ENCODE results near the gene HEBP1.

HEBP1 gene

DNA sequence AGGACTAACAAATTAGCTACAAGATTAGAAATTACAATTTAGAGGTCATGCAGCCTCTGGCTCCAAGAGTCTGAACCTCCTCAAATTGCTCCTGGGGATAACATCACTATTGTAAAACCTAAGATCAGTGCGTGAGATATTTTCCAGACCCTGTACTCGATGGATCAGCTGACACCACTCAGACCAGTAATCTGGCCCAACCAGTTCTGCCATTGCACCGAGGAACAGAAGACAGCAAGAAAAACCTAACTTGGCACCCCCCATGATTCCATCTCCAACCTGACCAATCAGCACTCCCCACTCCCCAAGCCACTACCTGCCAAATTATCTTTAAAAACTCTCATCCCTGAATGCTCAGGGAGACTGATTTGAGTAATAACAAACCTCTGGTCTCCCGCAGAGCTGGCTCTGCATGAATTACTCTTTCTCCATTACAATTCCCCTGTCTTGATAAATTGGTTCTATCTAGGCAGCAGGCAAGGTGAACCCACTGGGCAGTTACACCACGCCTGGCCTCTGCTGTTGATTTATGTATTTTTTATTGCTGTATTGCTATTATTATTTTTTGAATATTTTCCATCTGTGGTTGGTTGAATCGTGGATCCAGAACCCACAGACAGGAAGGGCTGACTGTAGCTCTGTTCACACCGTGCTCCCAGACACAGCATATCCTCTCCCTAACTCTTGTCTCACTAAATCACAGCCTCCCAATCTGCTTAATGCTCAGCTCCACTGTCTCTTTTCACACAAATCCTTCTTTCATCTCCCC lies 9.2 kb downstream of the HEBP1 start:
- no peak for DNase-seq

DNA sequence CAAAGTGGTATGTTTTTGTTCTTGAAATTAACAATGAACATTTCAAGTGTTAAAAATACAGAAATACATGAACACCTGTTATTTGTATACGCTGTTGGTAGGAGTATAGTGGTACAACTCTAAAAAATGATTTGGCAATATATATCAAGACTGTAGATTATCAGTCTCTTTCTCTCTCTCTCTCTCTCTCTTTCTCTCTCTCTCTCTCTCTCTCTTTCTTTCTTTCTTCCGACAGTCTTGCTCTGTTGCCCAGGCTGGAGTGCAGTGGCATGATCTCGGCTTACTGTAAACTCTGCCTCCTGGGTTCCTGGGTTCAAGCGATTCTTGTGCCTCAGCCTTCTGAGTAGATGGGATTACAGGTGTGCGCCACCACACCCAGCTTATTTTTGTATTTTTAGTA lies 12.6 kb downstream of the HEBP1 start:
- no peak for DNase-seq

DNA sequence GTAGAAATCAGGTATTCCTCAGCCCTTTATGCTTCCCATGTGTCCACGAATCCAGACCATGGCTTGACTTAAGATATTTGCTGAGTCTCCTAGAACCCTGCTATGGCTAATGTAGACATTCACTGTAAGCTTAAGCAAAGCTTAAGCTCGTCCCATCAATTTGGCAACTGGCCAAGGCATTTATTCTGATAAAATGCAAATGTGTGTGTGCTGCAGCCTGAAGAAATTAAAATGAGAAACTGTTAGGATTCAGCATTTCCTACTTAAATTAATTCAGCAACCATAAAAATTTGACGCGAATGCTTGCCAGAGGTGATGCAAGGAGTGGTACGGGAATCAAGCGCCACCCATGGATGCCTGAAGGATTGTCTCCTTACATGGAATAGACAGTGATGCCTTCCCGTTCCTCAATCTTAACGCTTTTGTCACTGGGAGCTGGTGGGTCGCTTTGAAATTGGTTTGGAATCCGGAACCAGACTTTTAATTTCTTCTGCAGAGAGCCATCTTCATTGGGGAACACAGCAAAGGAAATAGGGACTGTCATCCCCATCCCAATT lies 13.2 kb downstream of the HEBP1 start:
- no peak for DNase-seq

DNA sequence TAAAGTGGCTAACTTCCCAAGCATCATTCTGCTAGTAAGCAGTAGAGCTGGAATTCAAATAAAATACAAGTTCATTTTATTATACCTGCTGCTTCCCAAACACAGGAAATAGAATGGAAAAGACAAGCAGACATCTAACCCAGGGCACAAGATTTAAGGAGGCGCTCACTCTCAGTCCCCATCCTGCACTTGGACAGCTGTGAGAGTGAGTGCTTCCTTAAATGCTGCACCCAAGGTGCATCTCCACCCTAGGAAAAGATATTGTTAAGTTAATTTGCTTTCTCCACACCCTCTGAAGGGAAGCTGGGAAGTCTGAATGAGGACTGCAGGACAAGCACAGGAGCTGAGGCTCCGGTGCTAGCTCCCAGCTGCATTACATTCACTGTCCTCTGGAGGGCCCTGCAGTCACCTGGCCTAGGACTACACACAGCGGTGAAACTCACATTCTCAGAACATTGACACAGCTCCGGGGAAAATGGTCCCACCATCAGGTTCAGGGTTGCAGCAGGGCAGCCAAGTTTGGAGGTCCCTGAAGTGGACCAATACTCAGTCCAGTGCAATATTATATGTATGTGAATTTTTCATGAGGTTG lies 14.2 kb downstream of the HEBP1 start:
- DNase-seq: no peak

DNA sequence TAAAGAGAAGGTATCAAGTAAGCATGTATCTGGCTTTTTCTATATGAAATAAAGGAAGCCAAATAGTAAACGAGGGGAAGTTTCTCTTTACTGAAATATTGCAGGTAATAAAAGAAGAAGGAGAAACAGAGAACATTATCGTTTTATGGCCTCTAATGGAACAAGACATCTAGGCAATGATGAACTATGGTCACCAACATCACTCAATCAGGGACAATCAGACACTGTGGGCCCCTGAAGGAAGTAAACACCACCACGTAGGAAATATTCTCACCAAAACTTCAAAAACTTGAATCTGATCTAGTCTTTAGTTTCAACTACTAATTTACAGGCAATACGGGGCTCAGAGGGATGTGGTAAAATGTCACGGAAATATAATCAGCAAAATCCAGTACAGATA lies 15.9 kb downstream of the HEBP1 start:
- no peak for DNase-seq

DNA sequence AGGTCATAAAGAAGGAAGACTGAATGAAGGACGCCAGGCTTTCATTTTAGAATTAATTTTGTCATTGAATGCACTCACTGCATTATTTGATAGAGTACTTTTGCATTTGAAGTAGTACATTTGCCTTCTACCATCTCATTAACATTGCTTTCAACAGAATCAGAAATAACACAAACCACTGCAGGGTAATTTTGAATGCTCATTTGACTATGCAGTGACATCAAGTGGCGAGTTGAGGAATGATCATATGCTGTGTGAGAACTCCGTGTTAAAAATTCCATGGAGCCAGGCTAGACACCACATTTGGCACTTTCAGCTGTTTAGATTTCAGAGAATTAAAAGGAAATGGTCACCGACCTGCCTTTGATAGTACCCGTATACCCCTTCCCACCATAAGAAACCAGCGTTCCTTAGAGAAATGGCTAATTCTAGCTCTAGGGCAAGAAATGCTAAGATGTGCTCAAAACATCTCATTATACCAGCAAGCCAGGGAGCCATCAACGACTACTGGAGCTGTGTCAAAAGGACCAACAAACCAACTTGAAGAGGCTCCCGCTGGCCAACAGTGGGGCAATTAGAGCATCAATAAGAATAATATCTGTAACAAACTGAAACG lies 16.5 kb downstream of the HEBP1 start:
- no peak for DNase-seq

DNA sequence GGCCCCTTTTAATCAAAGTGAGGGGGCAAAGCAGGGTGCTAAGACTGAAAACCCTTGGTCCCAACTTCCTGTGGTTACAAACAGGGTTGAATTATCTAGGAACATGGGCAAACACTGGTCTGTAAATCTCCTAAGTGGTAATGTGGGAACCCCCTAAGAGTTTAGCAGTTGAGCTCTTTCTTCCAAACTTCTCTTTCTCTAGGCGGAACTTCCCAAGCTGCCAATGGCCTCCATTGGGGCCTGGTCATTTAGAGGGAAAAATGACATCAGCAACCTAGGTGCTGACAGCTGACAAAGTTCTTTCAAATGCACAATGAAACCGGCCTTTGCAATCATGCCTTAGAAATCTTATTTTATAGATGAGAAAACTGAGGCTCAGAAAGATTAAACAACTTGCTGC lies 17.7 kb downstream of the HEBP1 start:
- no peak for DNase-seq

DNA sequence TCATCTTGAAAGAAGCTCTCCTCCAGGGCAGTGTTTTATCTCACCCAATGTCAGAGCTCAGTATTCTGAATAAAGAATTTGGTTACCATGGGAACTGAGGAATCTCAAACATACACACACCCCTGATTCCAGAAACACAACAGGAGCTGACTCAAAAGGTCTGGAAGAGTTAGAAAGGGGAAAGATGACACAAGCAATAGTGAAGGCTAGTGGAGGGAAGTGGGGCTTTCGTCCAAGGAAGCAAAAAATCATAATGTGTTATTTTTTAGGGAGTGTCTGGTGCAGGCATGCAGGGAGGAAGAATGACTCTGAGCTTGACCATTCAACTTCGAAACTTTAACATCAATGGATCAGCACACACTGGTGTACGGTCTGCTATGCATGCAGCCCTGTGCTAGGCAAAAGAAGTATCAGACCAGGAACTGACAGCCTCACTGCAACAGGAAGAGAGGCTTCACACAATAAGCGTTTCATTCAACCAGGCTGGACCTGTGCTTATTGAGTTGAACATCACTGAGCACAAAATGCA lies 20.3 kb downstream of the HEBP1 start:
- no peak for DNase-seq

DNA sequence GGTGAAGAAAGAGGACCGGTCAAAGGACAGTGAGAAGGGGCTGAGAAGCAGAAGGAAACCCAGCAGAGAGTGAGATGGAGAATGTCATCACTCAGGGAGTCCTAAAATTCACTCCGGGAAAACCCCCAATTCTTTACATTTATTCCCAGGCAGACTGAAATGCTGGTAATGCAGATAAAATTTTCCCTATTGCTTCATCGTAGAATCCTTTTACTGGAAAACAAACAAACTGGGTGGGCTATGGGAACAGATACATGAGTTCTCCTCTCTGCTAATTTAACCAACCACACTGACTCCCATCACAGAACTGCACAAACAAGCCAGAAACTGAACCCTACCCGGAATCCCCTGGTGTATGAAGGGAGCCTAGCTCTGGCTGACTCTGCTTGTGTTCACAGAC lies 20.9 kb downstream of the HEBP1 start:
- no peak for DNase-seq

DNA sequence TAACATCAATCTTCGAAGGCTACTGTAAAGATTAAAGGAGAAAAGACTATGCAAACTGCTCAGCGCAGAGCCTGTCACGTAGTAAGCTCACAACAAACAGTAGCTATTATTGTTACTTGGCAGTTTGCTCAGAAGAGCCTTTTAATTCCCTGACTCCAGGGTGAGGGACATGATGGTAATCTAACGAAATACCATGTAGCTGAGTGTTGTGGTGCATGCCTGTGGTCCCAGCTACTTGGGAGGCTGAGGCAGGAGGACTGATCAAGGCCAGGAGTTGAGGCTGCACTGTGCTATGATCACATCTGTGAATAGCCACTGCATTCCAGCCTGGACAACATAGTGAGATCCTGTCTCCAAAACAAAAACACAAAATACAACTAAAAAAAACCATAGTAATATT lies 22.8 kb downstream of the HEBP1 start:
- no peak for DNase-seq

DNA sequence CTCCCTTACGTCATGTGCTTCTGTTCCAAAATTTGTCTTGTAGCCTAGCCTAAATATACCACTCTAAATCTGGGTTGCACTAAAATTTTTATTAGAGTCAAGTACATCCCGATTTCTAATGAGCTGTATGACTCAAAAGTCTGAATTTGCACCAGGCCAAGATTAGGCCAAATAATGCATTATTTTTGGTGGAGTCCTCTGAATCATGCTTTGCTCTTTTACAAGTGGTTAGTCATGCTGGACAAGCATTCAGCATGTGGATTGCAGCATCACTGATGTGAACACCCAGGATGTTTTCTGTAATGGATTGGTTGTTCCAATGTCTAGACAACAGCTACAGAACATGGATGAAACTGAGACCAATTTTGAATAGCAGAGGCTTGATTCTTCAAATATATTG lies 23.7 kb downstream of the HEBP1 start:
- no peak for DNase-seq

DNA sequence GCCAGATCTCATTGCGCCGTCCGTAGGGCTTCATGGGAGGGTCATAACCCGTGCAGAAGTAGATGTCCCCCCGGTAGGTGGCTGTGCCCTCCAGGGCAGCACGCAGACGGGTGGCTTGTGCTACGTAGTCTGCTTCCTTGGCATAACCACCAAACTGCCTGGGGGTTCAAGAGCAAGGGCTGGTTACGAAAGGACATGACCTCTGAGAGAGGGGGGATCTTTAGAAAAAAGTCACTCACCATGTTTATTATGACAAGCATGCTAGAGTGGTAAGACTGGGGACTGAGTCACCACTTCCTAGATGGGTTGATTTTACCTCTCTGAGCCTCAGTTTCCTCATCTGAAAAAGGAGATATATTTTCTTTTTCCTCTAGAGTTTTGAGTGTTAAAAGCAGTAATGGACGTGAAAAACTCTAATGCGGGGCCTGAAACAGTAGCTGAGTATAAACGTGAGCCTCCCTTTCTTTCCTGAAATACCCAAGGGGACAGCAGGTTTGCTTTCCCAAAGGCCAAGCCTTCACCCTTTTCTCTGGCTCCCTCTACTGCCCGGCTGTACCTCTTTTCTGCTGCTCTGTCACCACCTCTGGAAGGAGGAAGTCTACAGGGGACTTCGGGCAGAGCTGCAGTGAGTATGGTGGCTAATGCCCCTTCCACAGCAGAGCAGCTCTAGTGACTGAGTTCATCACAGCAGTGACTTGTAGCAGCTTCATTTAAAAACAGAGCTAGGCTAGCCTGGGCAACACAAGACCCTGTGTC lies 24.6 kb downstream of the HEBP1 start:
- no peak for DNase-seq

DNA sequence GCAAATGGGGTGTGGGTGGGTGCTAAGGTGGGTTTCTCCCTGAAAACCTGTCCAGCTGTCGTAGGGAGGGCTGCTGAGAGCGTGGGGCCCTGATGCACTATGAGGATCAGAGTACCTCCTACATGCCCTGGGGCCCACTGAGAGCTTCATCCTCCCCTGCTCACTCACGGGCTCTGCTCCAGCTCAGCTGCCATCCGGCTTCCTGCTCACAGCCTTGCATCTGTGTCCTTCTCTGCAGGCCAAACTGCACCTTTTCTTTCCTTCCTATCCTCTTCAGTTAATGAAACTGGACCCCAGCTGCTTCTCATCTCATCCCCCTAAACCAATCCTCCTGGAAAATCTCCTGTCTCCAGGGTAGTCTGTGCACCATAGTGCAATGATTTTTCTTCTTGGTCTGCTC lies 25.9 kb downstream of the HEBP1 start:
- DNase-seq: no peak

DNA sequence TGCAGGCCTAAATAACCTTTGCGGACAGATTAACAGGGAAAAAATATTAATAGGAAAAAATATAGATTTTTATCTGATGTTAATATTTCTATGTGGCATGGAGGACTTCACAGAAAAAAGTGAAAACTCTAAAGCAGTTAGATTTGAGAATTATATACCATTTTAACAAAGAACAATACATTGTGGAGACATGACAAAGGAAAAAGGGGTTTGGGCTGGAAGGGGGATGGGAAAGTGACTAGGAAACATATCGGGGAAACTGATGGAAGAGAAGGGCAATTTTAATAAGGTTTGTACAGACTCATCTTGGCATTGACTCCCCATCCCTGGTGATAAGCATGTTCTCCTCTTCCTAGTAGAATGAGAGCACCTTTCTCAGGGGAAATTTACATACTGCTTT lies 27.0 kb downstream of the HEBP1 start:
- DNase-seq: no peak

DNA sequence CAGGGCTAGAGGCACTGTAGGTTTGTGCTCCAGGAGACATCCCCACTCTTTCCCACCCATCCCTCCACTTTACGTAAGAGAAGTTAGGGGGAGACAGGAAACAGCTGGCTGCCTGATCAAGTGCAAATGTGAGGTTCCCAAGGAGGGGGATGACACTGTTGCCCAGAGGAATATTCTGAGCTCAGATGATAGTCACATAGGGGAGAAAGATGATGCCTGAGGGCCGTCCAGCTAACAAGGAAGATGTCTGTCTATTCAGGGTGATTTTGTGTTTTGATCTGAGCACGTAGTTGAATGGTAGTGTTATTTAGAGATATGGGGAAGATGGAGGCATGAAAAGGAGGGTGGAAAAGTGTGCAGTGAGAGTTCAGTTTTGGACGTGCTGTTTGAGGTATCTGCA lies 34.2 kb downstream of the HEBP1 start:
- DNase-seq: no peak

DNA sequence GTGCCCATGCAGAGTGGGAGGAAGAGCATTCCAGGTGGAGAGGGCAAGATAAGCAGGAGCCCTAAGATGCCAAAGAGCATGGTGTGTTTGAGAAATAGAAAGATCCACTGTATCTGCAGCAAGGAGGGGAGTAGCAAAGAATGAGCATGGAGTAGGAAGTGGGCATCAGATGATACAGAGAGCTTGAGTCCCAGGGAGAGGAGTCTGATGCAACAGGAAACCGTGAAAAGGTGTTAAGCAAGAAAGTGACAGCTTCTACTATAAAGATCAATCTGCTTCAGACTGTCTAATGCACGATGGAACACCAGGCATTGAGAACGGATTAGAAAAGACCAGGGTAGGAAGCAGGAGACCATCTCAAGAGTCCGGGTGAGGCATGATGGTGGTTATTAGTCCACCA lies 35.8 kb downstream of the HEBP1 start:
- no peak for DNase-seq

DNA sequence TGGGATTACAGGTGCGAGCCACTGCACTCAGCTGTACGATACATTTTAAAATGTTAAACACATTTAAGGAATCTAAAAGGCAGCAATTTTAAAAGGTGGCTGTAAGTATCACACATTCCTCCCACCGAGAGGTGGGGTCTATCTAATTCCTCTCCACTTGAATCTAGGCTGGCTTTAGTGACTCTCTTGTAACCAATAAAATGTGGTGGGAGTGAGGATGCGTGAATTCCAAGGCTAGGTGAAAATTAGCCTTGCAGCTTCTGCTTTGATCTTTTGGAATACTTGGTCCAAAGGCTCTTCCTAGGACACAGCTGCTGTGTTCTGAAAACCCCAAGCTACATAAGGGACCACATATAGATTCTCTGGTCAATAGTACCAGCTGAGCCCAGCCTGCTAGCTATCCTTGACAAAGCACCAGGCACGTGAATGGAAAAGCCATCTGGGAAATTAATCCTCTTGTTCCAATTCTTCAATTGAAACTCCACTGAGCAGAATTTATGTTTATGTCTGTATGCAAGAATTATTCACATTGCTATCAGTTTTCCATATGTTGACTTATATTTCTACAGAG lies 39.3 kb downstream of the HEBP1 start:
- DNase-seq: no peak

DNA sequence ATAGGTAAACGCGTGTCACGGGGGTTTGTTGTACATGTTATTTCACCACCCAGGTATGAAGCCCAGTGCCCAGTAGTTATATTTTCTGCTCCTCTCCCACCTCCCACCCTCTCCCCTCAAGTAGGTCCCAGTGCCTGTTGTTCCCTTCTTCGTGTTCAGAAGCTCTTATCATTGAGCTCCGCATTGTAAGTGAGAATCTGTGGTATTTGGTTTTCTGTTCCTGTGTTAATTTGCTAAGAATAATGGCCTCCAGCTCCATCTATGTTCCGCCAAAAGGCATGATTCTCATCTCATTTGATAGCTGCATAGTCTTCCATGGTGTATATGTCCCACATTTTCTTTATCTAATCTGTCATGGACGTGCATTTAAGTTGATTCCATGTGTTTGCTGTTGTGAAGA lies 41.2 kb downstream of the HEBP1 start:
- DNase-seq: no peak

DNA sequence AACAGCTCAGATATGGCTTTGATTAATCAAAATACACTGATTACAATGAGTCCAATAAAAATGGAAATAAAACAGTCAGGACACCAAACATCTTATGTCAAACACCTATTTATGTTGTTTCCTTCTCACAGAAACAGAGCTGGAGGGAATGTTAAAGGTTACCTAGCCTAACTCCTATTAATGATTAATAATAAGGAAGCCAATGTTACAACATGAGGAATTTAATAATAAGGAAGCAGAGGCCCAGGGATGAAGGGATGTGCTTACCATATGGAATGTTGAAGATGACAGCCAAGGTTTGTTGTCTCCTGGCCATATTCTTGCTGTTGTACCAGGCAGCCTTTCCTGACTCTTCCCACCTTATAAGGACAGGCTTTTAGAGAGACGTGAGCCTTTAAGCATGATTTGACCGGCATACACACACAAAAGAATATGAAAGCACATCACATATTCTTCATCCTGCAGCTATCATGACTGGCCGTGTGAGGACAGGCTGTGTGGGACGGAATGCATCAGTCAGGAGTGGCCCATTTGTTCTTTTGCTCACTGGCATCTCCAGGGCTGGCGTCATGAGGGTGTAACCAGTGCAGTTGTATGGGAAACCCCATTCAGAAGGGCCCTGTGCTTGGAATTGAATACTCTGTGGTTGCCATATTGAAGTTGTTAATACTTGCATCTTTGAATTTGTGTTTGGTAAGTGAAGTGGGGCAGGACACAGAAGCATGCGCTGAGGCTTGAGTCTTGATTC lies 45.0 kb downstream of the HEBP1 start:
- DNase-seq: no peak

DNA sequence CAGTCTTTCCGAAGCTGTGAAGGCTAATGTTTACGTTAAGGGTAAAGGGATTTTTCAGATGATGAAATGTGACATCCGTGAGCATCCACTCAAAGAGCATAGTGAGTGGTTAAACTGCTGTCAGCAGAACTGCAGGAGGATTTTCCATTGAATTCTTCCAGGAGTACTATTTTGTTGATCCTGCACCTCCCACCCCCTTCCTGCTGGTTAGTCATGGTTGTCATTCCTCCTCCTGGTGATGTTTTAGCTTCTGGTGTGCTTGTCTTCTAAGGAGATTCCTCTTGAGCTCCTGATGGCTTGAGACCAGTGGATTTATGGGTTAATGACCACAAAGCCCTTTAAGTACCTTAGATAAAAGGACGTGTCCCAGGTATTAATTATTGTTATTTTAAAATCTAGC lies 45.7 kb downstream of the HEBP1 start:
- no peak for DNase-seq

DNA sequence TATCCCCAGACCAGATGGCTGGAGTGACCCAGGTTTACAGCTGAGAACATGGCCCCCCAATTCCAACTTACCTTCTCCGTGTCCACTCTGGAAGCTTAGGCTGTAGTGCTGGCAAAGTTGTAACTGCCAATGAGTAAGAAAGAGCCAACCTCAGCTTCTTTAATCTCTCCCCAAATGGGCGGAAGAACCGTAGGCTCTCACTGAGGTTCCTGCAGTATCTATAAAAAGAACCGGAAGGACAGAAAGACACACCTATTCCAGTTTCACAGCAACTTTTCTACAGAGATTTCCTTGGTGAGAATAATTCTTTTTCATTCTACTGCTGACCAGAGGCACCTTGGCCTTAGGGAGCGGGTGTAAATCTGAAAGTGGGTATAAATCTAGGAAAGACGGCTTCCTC lies 48.0 kb downstream of the HEBP1 start, which contains the start of gene GPRC5D:
Gene GPRC5D (minus strand): TSS at position 135 of the 400 bp plus-strand sequence. CDS start 1,786 bp downstream, outside the sequence.
- DNase-seq: no peak

DNA sequence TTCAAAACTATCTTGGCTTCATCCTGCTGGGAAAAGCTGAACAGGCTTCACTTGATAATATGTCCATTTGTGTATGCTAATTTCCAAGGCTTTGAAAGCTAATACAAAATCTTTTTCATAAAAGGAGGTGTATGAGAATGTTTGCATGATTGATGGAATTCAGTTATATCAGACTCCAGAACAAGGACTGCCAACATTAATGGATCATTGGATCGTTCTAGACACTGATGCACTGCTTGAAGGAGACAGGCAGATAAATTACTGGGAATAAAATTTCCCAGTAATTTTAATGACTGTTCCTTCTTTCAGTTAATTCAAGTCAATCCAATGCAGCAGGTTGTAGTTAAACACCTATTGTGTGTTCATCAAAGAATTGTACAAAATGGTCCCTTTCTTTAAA lies 48.6 kb downstream of the HEBP1 start:
- no peak for DNase-seq
